ENCODE measurements around the gene ELK3. TPM values are rescaled to one million over a fixed set of nuclear protein-coding genes. Genes with fewer than 3 reads are reported as not detected.

Gene ELK3
- total RNA-seq, 1 experiment from 2014 or later: 9.4 TPM

DNA sequence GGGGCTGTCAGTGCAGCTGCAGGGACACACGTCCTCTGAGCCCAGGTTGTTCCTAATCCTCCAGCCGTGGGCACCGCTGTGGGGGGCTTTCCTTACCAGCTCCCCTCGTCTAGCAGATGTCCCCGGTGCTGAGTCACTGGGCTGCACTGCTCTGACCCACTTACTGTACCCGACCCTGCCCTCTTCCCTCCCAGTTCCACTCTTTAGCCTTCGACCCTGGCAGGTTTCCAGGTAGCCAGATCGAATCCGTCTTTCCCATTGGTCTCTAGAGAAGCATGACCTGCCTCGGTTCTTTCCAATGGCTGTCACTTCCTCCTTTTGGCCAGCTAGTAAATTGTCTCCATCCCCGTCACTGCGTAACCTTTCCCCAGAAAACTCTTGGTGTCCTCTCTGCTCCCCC, 48.4 kb downstream of the ELK3 start:
- H3K9me3 Mint-ChIP-seq: no peaks in the 10 kb centered on the region
- no peak overlapping the region for H3K4me3 Mint-ChIP-seq
- Histone ChIP-seq H3K79me1 (ENCODE audit: insufficient read depth, low read depth, low read length, poor library complexity, severe bottlenecking) (no peaks in the 10 kb centered on the region), H2AFZ (ENCODE audit: low read length) (no peak overlapping the region), H3K27ac (ENCODE audit: insufficient read length, low read depth, low read length) (no peak overlapping the region), H3K23me2 (ENCODE audit: insufficient read length, low read depth, low read length, poor library complexity, severe bottlenecking) (no peaks in the 10 kb centered on the region), H4K5ac (ENCODE audit: insufficient read length, low read depth, low read length) (no peak overlapping the region), H3K4me2 (ENCODE audit: insufficient read depth, insufficient read length, low read length) (no peak overlapping the region), H3K9ac (ENCODE audit: extremely low read depth, insufficient read length, low read length) (no peak overlapping the region), H3K4ac (ENCODE audit: low read depth, low read length) (no peak overlapping the region), H2BK15ac (ENCODE audit: low read depth, low read length) (no peak overlapping the region), H4K8ac (replicated peaks; ENCODE audit: insufficient read length, low read depth, low read length) (no peak overlapping the region), H3K9me3 (ENCODE audit: control insufficient read depth, low read depth, low read length) (no peaks in the 10 kb centered on the region), H3K23ac (ENCODE audit: insufficient read length, low read depth, low read length) (no peak overlapping the region), H2BK120ac (ENCODE audit: low read depth, low read length, poor library complexity, severe bottlenecking) (no peak overlapping the region), H2BK20ac (ENCODE audit: low read depth, low read length, poor library complexity, severe bottlenecking) (no peak overlapping the region), H3K79me2 (ENCODE audit: insufficient read depth, low read length) (no peaks in the 10 kb centered on the region), H3K56ac (ENCODE audit: insufficient read length, low read depth, low read length) (no peak overlapping the region), H2AK5ac (ENCODE audit: insufficient read length, low read length) (no peak overlapping the region), H4K91ac (ENCODE audit: insufficient read length, low read depth, low read length) (no peak overlapping the region), H3K4me1 (ENCODE audit: insufficient read depth, low read length) (no peaks in the 10 kb centered on the region), H3K18ac (ENCODE audit: insufficient read length, low read depth, low read length) (no peak overlapping the region), H3K14ac (ENCODE audit: insufficient read depth, low read length) (no peak overlapping the region), H2BK5ac (ENCODE audit: insufficient read length, low read length) (no peak overlapping the region), H2BK12ac (ENCODE audit: insufficient read length, low read depth, low read length) (no peak overlapping the region), H3K27me3 (ENCODE audit: insufficient read depth, low read length) (no peaks in the 10 kb centered on the region), H4K20me1 (ENCODE audit: control insufficient read depth, insufficient read depth, insufficient read length) (no peaks in the 10 kb centered on the region), H3T11ph (ENCODE audit: low read length) (no peak overlapping the region)
- no peak for TF ChIP-seq CTCF (conservative IDR thresholded peaks at IDR 0.05)
- no peak for DNase-seq
- H3K4me1 Mint-ChIP-seq: peaks cover 0 to 6% of the 10 kb centered on the region in 2 experiments; a peak in 2 of 4 replicates
- no peaks in the 10 kb centered on the region; the same call in 1 of the 2 replicates for H3K27me3 Mint-ChIP-seq (ENCODE audit: low read depth)
- H3K36me3 Mint-ChIP-seq (ENCODE audit: insufficient read depth in 1 of 3, low read depth in 3 of 3): peaks cover 9 to 11% (median 10%) of the 10 kb centered on the region in 3 experiments; a peak in 6 of 7 replicates
- no CpG with 5 or more reads among the region's 12 CpGs for WGBS (ENCODE audit: extremely low coverage, insufficient read length, low lambda C conversion rate)
- peak overlapping the region in 1 of 3 experiments; percentile 56; a peak in 1 of 7 replicates for H3K27ac Mint-ChIP-seq

All from H9 (cell line).